ENCODE measurements around the gene UIMC1. TPM values are rescaled to one million over a fixed set of nuclear protein-coding genes. Genes with fewer than 3 reads are reported as not detected.

Gene UIMC1
- total and polyA plus RNA-seq, 2 of the 13 experiments (the other 11 are each of a cell fraction or from before 2014, with no cell fraction given): 18.9 to 32.7 TPM

DNA sequence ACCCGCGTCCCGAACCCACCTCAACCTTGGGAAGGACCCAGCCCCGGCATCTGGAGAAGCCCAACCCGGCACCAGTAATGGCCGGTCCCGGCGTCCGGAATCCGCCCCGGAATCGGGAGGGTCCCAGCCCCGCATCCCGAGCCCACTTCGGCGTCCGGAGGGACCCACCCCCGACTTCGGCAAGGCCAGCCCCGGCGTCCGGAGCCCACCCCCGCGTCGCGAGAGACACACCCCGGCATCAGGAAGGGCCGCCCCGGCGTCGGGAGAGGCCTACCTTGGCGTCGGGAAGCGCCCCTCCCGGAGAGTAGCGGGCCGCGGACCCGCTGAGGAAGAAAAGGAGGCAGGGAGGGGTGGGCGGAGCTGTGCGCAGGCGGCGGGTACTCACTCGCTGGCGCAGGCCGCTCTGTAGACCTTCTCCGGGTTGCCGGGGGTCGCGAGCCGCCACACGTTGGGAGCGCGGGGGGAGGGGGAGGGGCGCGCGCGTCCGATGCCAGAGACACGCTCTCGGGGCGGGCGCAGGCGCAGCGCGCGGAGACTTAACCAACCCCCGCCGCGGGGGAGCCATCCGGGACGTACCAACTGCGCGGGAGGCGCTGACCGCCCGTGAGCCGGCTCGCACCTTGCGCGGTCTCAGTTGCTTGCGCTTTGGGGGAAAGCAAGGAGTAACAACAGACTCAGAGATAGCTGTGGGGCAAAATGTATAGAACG lies at the start of gene UIMC1 (continued):
- TF ChIP-seq, protein P1, sequence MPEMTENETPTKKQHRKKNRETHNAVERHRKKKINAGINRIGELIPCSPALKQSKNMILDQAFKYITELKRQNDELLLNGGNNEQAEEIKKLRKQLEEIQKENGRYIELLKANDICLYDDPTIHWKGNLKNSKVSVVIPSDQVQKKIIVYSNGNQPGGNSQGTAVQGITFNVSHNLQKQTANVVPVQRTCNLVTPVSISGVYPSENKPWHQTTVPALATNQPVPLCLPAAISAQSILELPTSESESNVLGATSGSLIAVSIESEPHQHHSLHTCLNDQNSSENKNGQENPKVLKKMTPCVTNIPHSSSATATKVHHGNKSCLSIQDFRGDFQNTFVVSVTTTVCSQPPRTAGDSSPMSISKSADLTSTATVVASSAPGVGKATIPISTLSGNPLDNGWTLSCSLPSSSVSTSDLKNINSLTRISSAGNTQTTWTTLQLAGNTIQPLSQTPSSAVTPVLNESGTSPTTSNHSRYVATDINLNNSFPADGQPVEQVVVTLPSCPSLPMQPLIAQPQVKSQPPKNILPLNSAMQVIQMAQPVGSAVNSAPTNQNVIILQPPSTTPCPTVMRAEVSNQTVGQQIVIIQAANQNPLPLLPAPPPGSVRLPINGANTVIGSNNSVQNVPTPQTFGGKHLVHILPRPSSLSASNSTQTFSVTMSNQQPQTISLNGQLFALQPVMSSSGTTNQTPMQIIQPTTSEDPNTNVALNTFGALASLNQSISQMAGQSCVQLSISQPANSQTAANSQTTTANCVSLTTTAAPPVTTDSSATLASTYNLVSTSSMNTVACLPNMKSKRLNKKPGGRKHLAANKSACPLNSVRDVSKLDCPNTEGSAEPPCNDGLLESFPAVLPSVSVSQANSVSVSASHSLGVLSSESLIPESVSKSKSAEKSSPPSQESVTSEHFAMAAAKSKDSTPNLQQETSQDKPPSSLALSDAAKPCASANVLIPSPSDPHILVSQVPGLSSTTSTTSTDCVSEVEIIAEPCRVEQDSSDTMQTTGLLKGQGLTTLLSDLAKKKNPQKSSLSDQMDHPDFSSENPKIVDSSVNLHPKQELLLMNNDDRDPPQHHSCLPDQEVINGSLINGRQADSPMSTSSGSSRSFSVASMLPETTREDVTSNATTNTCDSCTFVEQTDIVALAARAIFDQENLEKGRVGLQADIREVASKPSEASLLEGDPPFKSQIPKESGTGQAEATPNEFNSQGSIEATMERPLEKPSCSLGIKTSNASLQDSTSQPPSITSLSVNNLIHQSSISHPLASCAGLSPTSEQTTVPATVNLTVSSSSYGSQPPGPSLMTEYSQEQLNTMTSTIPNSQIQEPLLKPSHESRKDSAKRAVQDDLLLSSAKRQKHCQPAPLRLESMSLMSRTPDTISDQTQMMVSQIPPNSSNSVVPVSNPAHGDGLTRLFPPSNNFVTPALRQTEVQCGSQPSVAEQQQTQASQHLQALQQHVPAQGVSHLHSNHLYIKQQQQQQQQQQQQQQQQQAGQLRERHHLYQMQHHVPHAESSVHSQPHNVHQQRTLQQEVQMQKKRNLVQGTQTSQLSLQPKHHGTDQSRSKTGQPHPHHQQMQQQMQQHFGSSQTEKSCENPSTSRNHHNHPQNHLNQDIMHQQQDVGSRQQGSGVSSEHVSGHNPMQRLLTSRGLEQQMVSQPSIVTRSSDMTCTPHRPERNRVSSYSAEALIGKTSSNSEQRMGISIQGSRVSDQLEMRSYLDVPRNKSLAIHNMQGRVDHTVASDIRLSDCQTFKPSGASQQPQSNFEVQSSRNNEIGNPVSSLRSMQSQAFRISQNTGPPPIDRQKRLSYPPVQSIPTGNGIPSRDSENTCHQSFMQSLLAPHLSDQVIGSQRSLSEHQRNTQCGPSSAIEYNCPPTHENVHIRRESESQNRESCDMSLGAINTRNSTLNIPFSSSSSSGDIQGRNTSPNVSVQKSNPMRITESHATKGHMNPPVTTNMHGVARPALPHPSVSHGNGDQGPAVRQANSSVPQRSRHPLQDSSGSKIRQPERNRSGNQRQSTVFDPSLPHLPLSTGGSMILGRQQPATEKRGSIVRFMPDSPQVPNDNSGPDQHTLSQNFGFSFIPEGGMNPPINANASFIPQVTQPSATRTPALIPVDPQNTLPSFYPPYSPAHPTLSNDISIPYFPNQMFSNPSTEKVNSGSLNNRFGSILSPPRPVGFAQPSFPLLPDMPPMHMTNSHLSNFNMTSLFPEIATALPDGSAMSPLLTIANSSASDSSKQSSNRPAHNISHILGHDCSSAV (CRISPR knock-in tag; IDR thresholded peaks at IDR 0.05; ENCODE audit: borderline replicate concordance): no peak
- TF ChIP-seq FIP1L1 (IDR thresholded peaks at IDR 0.05; ENCODE audit: borderline replicate concordance, insufficient read depth, low read depth, low read length) (no peak), ZNF30 (CRISPR knock-in tag; IDR thresholded peaks at IDR 0.05) (no peak), ZNF556 (CRISPR knock-in tag; IDR thresholded peaks at IDR 0.05; ENCODE audit: borderline replicate concordance) (peak; percentile 82), DPF2 (CRISPR knock-in tag; IDR thresholded peaks at IDR 0.05; ENCODE audit: borderline replicate concordance, low read depth) (no peak), PAWR (CRISPR knock-in tag; IDR thresholded peaks at IDR 0.05; ENCODE audit: borderline replicate concordance) (no peak), ZNF382 (CRISPR knock-in tag; IDR thresholded peaks at IDR 0.05; ENCODE audit: borderline replicate concordance) (no peak), ZFYVE20 (CRISPR knock-in tag; IDR thresholded peaks at IDR 0.05; ENCODE audit: borderline replicate concordance, low read depth) (no peak), ZNF670 (CRISPR knock-in tag; IDR thresholded peaks at IDR 0.05; ENCODE audit: borderline replicate concordance) (peak; percentile 70; the same call in 1 of the 2 replicates), RCOR2 (CRISPR knock-in tag; IDR thresholded peaks at IDR 0.05) (peak; percentile 39; the same call in 1 of the 2 replicates)
- TF ChIP-seq, protein P2, sequence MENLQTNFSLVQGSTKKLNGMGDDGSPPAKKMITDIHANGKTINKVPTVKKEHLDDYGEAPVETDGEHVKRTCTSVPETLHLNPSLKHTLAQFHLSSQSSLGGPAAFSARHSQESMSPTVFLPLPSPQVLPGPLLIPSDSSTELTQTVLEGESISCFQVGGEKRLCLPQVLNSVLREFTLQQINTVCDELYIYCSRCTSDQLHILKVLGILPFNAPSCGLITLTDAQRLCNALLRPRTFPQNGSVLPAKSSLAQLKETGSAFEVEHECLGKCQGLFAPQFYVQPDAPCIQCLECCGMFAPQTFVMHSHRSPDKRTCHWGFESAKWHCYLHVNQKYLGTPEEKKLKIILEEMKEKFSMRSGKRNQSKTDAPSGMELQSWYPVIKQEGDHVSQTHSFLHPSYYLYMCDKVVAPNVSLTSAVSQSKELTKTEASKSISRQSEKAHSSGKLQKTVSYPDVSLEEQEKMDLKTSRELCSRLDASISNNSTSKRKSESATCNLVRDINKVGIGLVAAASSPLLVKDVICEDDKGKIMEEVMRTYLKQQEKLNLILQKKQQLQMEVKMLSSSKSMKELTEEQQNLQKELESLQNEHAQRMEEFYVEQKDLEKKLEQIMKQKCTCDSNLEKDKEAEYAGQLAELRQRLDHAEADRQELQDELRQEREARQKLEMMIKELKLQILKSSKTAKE (CRISPR knock-in tag; IDR thresholded peaks at IDR 0.05; ENCODE audit: borderline replicate concordance): peak; percentile 52
- TF ChIP-seq, protein P3, sequence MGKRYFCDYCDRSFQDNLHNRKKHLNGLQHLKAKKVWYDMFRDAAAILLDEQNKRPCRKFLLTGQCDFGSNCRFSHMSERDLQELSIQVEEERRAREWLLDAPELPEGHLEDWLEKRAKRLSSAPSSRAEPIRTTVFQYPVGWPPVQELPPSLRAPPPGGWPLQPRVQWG (CRISPR knock-in tag; IDR thresholded peaks at IDR 0.05; ENCODE audit: borderline replicate concordance, low read depth): no peak
- TF ChIP-seq, protein P4, sequence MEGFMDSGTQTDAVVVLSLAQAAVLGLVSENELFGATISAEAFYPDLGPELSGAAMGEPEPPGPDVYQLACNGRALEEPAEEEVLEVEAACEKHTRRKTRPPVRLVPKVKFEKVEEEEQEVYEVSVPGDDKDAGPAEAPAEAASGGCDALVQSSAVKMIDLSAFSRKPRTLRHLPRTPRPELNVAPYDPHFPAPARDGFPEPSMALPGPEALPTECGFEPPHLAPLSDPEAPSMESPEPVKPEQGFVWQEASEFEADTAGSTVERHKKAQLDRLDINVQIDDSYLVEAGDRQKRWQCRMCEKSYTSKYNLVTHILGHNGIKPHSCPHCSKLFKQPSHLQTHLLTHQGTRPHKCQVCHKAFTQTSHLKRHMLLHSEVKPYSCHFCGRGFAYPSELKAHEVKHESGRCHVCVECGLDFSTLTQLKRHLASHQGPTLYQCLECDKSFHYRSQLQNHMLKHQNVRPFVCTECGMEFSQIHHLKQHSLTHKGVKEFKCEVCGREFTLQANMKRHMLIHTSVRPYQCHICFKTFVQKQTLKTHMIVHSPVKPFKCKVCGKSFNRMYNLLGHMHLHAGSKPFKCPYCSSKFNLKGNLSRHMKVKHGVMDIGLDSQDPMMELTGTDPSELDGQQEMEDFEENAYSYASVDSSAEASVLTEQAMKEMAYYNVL (CRISPR knock-in tag; IDR thresholded peaks at IDR 0.05; ENCODE audit: borderline replicate concordance): no peak
- TF ChIP-seq, protein P5, sequence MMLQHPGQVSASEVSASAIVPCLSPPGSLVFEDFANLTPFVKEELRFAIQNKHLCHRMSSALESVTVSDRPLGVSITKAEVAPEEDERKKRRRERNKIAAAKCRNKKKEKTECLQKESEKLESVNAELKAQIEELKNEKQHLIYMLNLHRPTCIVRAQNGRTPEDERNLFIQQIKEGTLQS (CRISPR knock-in tag; IDR thresholded peaks at IDR 0.05): no peak
